Esophagus muscularis mucosa (tissue), 4 donors: ENCODE data around the gene SLCO2B1. TPM values are rescaled to one million over a fixed set of nuclear protein-coding genes. Genes with fewer than 3 reads are reported as not detected.

Source experiments
- DNase-seq: peaks from one replicate; pipeline ENCODE4 v3.0.0-alpha.2; 2017; ENCODE audit errors: extremely low spot score
- H3K27ac ChIP-seq, 4 donors: fragments of 200-600 bp; sonication (generic); replicated peaks in 1 of 4; 1 replicate in 3 of 4; 2 replicates in 1 of 4; pipeline ENCODE4 v1.5.1; 2016 to 2019; ENCODE audit warnings: mild to moderate bottlenecking in 1 of 4
- H3K27me3 ChIP-seq, 4 donors: fragments of 200-600 bp; sonication (generic); one replicate each; pipeline versions ENCODE4 v1.5.1 to v1.6.0; 2016 to 2019
- H3K36me3 ChIP-seq, 4 donors: fragments of 200-600 bp; sonication (generic); one replicate each; pipeline ENCODE4 v1.5.1; 2016 to 2019
- H3K4me1 ChIP-seq, 4 donors: fragments of 200-600 bp; sonication (generic); one replicate each; pipeline ENCODE4 v1.5.1; 2016 to 2019
- H3K4me3 ChIP-seq, 4 donors: fragments of 200-600 bp; sonication (generic); 1 replicate in 2 of 4; 2 replicates in 2 of 4; pipeline ENCODE4 v1.5.1; 2016 to 2019; ENCODE audit warnings: mild to moderate bottlenecking in 4 of 4, moderate library complexity in 1 of 4
- H3K9me3 ChIP-seq, 4 donors: fragments of 200-600 bp; sonication (generic); 1 replicate in 3 of 4; 2 replicates in 1 of 4; pipeline ENCODE4 v1.5.1; 2016 to 2019
- CTCF ChIP-seq, 3 experiments: fragments of 200-600 bp in 2 of 3; fragments of 450-650 bp in 1 of 3; sonication (generic) in 2 of 3; IDR thresholded peaks; one replicate each; pipeline ENCODE4 v1.5.1; 2017 to 2019; ENCODE audit warnings: antibody characterized with exemption in 3 of 3, mild to moderate bottlenecking in 2 of 3, moderate library complexity in 1 of 3
- EP300 ChIP-seq: sonication (generic); formaldehyde crosslinking; IDR thresholded peaks from one replicate; pipeline ENCODE4 v1.6.1; 2017; ENCODE audit warnings: antibody characterized with exemption
- POLR2A ChIP-seq: fragments of 450-650 bp; IDR thresholded peaks from one replicate; pipeline ENCODE4 v1.6.1; 2017; ENCODE audit warnings: antibody characterized with exemption, moderate library complexity, mild to moderate bottlenecking, low read depth
- POLR2AphosphoS5 ChIP-seq, 2 donors: sonication (generic); formaldehyde crosslinking; IDR thresholded peaks; one replicate each; pipeline ENCODE4 v1.6.1; 2017; ENCODE audit warnings: antibody characterized with exemption in 2 of 2
- WGBS: methylation state at CpG from one replicate; pipeline ENCODE4 v1.1.5; 2018; 5-methylcytosine and 5-hydroxymethylcytosine counted together
- intact Hi-C: fragments of 100-400 bp; cut with DNase I; formaldehyde crosslinking; loops from one replicate; pipeline ENCODE4 v1.15.1; 2023
- total RNA-seq, 4 donors: library from RNA; depleted of rRNA; stranded (reverse); fragments of >200 nt; gene quantifications; one replicate each; pipeline versions ENCODE4 v1.1.0 to v1.2.1, GENCODE V29; 2016

SLCO2B1 gene
- total RNA-seq, 4 donors from 2014 or later, result 30.5 to 61.1 (median 33.0) TPM

- Histone ChIP-seq H3K4me1 (peaks cover 6 to 20% (median 15%) of the 10 kb centered on the region in 4 donors), H3K27ac (no peak overlapping the region), H3K27me3 (peaks cover 8 to 65% (median 13%) of the 10 kb centered on the region in 4 donors), H3K4me3 (no peak overlapping the region), H3K9me3 (no peaks in the 10 kb centered on the region), H3K36me3 (no peaks in the 10 kb centered on the region)
- TF ChIP-seq CTCF (IDR thresholded peaks at IDR 0.05) (no peak), EP300 (no peak), POLR2AphosphoS5 (IDR thresholded peaks at IDR 0.05) (no peak), POLR2A (no peak)
- intact Hi-C loops, result no loop called here
- no peak for DNase-seq
- 87% methylated on average over 7 of the region's 8 CpGs for WGBS
These were observed 86.1 kb downstream of the SLCO2B1 start for GRCh38 chr11:75237050-75237449.

- no peak for DNase-seq
- WGBS, result 74% methylated on average over 5 of the region's 9 CpGs
- intact Hi-C loops, result no loop called here
- H3K9me3 ChIP-seq, result no peaks in the 10 kb centered on the region
- no peak for TF ChIP-seq CTCF (IDR thresholded peaks at IDR 0.05)
- no peak for TF ChIP-seq EP300
- no peak for TF ChIP-seq POLR2A
- H3K4me3 ChIP-seq, result no peak overlapping the region
- H3K4me1 ChIP-seq, result peaks cover 6 to 26% (median 21%) of the 10 kb centered on the region in 4 donors
- H3K36me3 ChIP-seq, result no peaks in the 10 kb centered on the region
- peaks cover 8 to 83% (median 30%) of the 10 kb centered on the region in 4 donors for H3K27me3 ChIP-seq
- H3K27ac ChIP-seq, result no peak overlapping the region
These were observed 87.9 kb downstream of the SLCO2B1 start for GRCh38 chr11:75238595-75239440.

DNA sequence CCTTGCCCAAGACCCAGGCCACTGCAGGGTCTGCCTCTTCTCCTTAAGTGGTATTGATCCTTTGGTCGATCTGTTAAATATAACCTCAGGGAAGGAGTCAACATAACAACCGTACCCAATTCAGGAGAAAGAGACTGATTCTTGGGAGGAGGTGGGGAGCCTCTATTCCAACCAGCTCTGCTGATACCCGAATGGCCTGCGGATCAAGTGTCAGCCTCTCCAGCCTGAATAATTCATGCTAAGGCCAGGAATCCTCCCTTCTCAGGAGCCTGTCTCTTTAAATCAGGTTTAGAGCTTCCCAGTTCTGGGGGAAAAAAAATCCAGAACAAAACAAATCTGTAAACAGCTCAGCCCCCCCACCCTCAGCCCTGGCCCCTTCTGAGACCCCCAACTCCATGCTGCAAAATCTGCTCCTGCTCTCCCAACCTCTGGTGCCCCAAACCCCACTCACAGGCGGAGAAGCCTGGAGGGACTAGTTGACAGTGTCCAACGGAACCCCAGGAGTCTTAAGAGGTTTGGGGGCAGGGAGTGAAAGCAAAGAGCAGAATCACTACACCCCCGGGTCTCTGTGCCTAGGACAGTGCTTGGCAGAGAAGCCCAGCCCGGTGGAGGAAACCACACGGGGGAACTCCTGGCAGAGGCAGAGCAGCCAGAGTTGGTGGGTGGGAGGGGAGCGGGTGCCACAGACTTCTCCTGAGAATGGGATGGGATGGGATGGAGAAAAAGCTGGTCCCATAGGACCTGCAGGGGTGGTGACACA is 88.8 kb downstream of the SLCO2B1 start:
- 65% methylated on average over 10 of the region's 10 CpGs for WGBS
- Histone ChIP-seq H3K27me3 (peaks cover 8 to 89% (median 31%) of the 10 kb centered on the region in 4 donors), H3K27ac (no peak overlapping the region), H3K36me3 (no peaks in the 10 kb centered on the region), H3K4me3 (no peak overlapping the region), H3K9me3 (no peaks in the 10 kb centered on the region), H3K4me1 (peaks cover 6 to 26% (median 21%) of the 10 kb centered on the region in 4 donors)
- no peak for TF ChIP-seq CTCF (IDR thresholded peaks at IDR 0.05)
- no peak for TF ChIP-seq EP300
- no peak for TF ChIP-seq POLR2AphosphoS5 (IDR thresholded peaks at IDR 0.05)
- no peak for TF ChIP-seq POLR2A
- intact Hi-C loops, result loop anchor here (5.0 kb wide), 1 partner anchor 312 kb away; no protein-coding TSS in a partner anchor
- no peak for DNase-seq

- WGBS, result 10% methylated on average over 12 of the region's 58 CpGs
- intact Hi-C loops, result loop anchor here (5.0 kb wide), 1 partner anchor 313 kb away; no protein-coding TSS in a partner anchor
- Histone ChIP-seq H3K36me3 (no peaks in the 10 kb centered on the region), H3K9me3 (no peaks in the 10 kb centered on the region), H3K27ac (no peak within 1 kb of the TSS), H3K27me3 (peaks cover 8 to 92% (median 31%) of the 10 kb centered on the region in 4 donors), H3K4me1 (peaks cover 6 to 26% (median 21%) of the 10 kb centered on the region in 4 donors), H3K4me3 (peak within 1 kb of the TSS; percentile 45 to 56 (median 50))
- TF ChIP-seq POLR2AphosphoS5 (IDR thresholded peaks at IDR 0.05) (no peak), EP300 (no peak), CTCF (IDR thresholded peaks at IDR 0.05) (no peak), POLR2A (no peak)
- no peak for DNase-seq
These were observed 89.6 kb downstream of the SLCO2B1 start, which contains the start of gene TPBGL for GRCh38 chr11:75240311-75241035. Gene TPBGL (plus strand): TSS chr11:75240774. CDS start chr11:75241050, 276 bp downstream.
